ENCODE measurements around the gene DAZAP1. TPM values are rescaled to one million over a fixed set of nuclear protein-coding genes. Genes with fewer than 3 reads are reported as not detected.

The DAZAP1 gene
- total RNA-seq, 1 experiment from 2014 or later, result 360 TPM

- TF ChIP-seq STAT6 (CRISPR knock-in tag; conservative IDR thresholded peaks at IDR 0.05; ENCODE audit: low read depth), result no peak
- TF ChIP-seq ATF3 (CRISPR knock-in tag; conservative IDR thresholded peaks at IDR 0.05), result no peak
- TF ChIP-seq ZNF512 (CRISPR knock-in tag; IDR thresholded peaks at IDR 0.05; ENCODE audit: borderline replicate concordance), result no peak
- TF ChIP-seq SP1 (CRISPR knock-in tag; conservative IDR thresholded peaks at IDR 0.05), result no peak
- no peak for TF ChIP-seq JUN (CRISPR knock-in tag; IDR thresholded peaks at IDR 0.05)
- TF ChIP-seq FOXP4 (CRISPR knock-in tag; IDR thresholded peaks at IDR 0.05), result no peak
Observed at GRCh38 chr19:1360818-1361461, 46.4 kb upstream of the DAZAP1 start (continued).

- Mint-ChIP-seq H3K27me3 (ENCODE audit: low read depth) (no peaks in the 10 kb centered on the region), H3K4me3 (no peak overlapping the region)
Observed at GRCh38 chr19:1361601-1362386, 45.6 kb upstream of the DAZAP1 start.

GRCh38 chr19:1362387-1363257, 44.8 kb upstream of the DAZAP1 start:
- TF ChIP-seq NR1H2 (CRISPR knock-in tag; IDR thresholded peaks at IDR 0.05) (no peak), IRF1 (CRISPR knock-in tag; IDR thresholded peaks at IDR 0.05) (no peak), FOXK1 (CRISPR knock-in tag; IDR thresholded peaks at IDR 0.05) (no peak), TCF7 (CRISPR knock-in tag; IDR thresholded peaks at IDR 0.05; ENCODE audit: low read depth) (no peak)
- Mint-ChIP-seq H3K4me3 (no peak overlapping the region), H3K4me1 (peaks cover 20% of the 10 kb centered on the region), H3K27me3 (ENCODE audit: low read depth) (no peaks in the 10 kb centered on the region), H3K36me3 (peaks cover 71% of the 10 kb centered on the region), H3K27ac (no peak overlapping the region), H3K9me3 (no peaks in the 10 kb centered on the region)
- POLR2A ChIA-PET, result no interaction called here
- CTCF ChIA-PET, result no interaction called here
- no peak for ATAC-seq
- DNase-seq (ENCODE audit: low spot score), result no peak

More at GRCh38 chr19:1361601-1362386, 45.6 kb upstream of the DAZAP1 start:
- no peak for ATAC-seq
- no peaks in the 10 kb centered on the region for H3K9me3 Mint-ChIP-seq
- POLR2A ChIA-PET, result no interaction called here
- CTCF ChIA-PET, result no interaction called here
- H3K27ac Mint-ChIP-seq, result no peak overlapping the region; the same call in 1 of the 2 replicates
- DNase-seq (ENCODE audit: low spot score), result no peak
- H3K4me1 Mint-ChIP-seq, result peaks cover 28% of the 10 kb centered on the region
- peaks cover 73% of the 10 kb centered on the region for H3K36me3 Mint-ChIP-seq
- no peak for TF ChIP-seq ETV6 (CRISPR knock-in tag; IDR thresholded peaks at IDR 0.05)
- TF ChIP-seq ESRRA (CRISPR knock-in tag; IDR thresholded peaks at IDR 0.05; ENCODE audit: borderline replicate concordance), result no peak
- no peak for TF ChIP-seq NFYB (CRISPR knock-in tag; conservative IDR thresholded peaks at IDR 0.05; ENCODE audit: low read depth)
